Karpas-422 (cell line): ENCODE measurements around the gene DGKQ. TPM values are rescaled to one million over a fixed set of nuclear protein-coding genes. Genes with fewer than 3 reads are reported as not detected.

Experiments
- DNase-seq: peaks from one replicate; pipeline ENCODE4 v3.0.0-alpha.2; 2015
- H2AFZ ChIP-seq: fragments of 200-600 bp; sonication (generic); 2 replicates; pipeline ENCODE4 v1.6.1; 2014; ENCODE audit warnings: antibody characterized with exemption, low read length, mixed read lengths
- H3K27ac ChIP-seq: fragments of 200-600 bp; sonication (generic); 2 replicates; pipeline ENCODE4 v1.5.1; 2014; ENCODE audit warnings: mild to moderate bottlenecking, low read length, moderate library complexity
- H3K27me3 ChIP-seq: fragments of 200-600 bp; sonication (generic); 2 replicates; pipeline ENCODE4 v1.6.1; 2014; ENCODE audit warnings: low read length, mixed read lengths
- H3K36me3 ChIP-seq: fragments of 200-600 bp; sonication (generic); 2 replicates; pipeline ENCODE4 v1.6.1; 2014; ENCODE audit warnings: low read length, mixed read lengths; ENCODE audit not compliant: insufficient read depth
- H3K4me1 ChIP-seq: fragments of 200-600 bp; sonication (generic); 2 replicates; pipeline ENCODE4 v1.6.1; 2014; ENCODE audit warnings: mild to moderate bottlenecking, low read length, mixed read lengths
- H3K4me2 ChIP-seq: fragments of 200-600 bp; sonication (generic); 2 replicates; pipeline ENCODE4 v1.6.1; 2014; ENCODE audit warnings: low read length, low read depth, mild to moderate bottlenecking; ENCODE audit not compliant: poor library complexity, severe bottlenecking
- H3K4me3 ChIP-seq: fragments of 200-600 bp; sonication (generic); 2 replicates; pipeline ENCODE4 v1.5.1; 2014; ENCODE audit warnings: mild to moderate bottlenecking, antibody characterized with exemption, low read length, mixed read lengths
- H3K79me2 ChIP-seq: fragments of 200-600 bp; sonication (generic); 2 replicates; pipeline ENCODE4 v1.6.1; 2014; ENCODE audit warnings: mild to moderate bottlenecking, low read length, mixed read lengths
- H3K9ac ChIP-seq: fragments of 200-600 bp; sonication (generic); 2 replicates; pipeline ENCODE4 v1.6.0; 2014; ENCODE audit warnings: low read length
- H3K9me2 ChIP-seq: fragments of 200-600 bp; sonication (generic), shearing (Covaris generic); replicated peaks from 2 replicates; pipeline ENCODE4 v1.6.0; 2014; ENCODE audit warnings: mild to moderate bottlenecking, low read length, moderate library complexity; ENCODE audit not compliant: insufficient read depth
- H3K9me3 ChIP-seq: fragments of 300-700, 200-600 bp; sonication (generic); 2 replicates; pipeline ENCODE4 v1.6.1; 2014; ENCODE audit warnings: low read length, mixed read lengths
- H4K20me1 ChIP-seq: fragments of 200-600 bp; sonication (generic); 2 replicates; pipeline ENCODE4 v1.6.1; 2014; ENCODE audit warnings: mild to moderate bottlenecking, antibody characterized with exemption, low read length, low read depth; ENCODE audit not compliant: insufficient read depth
- total RNA-seq: library from RNA; depleted of rRNA; stranded (reverse); fragments of >200 nt; shearing (Covaris generic); gene quantifications from 2 replicates; pipeline ENCODE4 v1.2.3, GENCODE V29; 2014; ENCODE audit warnings: low replicate concordance

Gene DGKQ
- total RNA-seq, 1 experiment from 2014 or later = 5.8 TPM

DNA sequence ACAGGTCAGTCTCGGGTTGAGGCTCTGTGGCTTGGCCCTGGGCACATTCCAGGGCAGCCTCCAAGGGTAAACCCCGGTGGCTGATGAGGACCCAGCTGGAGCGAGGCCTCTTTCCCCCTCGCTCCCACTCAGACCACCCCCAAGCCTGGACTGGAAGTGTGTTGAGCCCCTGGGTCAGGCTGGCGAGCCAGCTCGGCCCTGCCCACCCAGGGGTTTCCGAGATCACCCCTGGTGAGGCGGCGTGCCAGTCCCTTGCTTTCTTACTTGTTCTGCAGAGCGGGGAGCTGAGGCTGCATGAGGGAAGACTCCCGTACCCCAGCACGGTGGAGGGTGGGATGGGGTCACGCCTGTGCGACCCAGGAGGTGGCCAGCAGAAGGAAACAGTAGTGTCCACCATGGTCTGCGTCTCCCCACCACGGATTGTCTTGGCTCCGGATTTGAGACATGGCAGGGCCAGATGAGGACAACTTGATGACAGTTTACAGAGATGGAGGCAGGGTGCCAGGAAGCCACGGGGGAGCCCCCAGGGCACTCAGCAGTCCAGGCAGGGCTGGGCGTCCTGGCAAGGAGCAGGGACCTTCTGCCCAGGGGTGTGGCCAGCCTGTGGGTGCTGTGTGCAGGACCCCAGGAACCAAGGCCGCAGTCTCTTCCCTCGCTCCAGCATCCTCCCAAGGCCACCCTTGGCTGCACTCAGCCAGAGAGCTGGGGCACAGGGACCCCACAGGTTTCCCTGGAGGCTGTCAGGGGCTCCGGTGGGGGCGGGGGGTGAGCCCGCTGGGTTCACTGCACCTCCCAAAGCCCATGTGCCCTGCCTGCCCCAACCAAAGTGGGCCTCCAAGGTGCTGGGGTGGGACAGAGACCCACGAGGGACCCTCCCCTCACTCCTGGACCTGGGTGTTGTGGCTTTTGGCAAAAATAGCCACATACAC lies 31.5 kb upstream of the DGKQ start:
- Histone ChIP-seq H3K4me1 (peaks cover 20% of the 10 kb centered on the region), H3K4me3 (no peak overlapping the region), H3K27ac (no peak overlapping the region), H4K20me1 (no peaks in the 10 kb centered on the region), H3K9ac (no peak overlapping the region), H3K27me3 (no peaks in the 10 kb centered on the region), H2AFZ (no peak overlapping the region), H3K4me2 (no peak overlapping the region), H3K36me3 (no peaks in the 10 kb centered on the region), H3K9me3 (no peaks in the 10 kb centered on the region), H3K79me2 (no peaks in the 10 kb centered on the region), H3K9me2 (no peaks in the 10 kb centered on the region)
- DNase-seq = no peak

DNA sequence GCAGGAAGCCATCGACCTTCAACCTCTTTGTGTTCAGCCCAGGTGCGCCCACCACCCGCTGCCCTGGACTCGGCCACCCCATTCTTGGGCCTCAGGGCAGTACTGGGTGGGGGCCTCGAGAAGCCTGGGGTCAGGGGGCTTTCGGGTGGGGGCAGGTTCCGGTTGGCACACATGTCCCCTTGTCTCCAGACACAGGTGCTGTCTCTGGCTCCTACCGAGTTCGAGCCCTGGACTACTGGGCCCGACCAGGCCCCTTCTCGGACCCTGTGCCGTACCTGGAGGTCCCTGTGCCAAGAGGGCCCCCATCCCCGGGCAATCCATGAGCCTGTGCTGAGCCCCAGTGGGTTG lies 30.7 kb upstream of the DGKQ start:
- H3K4me2 ChIP-seq = no peak overlapping the region
- no peak overlapping the region for H3K9ac ChIP-seq
- no peaks in the 10 kb centered on the region for H4K20me1 ChIP-seq
- H3K27me3 ChIP-seq = no peaks in the 10 kb centered on the region
- no peaks in the 10 kb centered on the region for H3K36me3 ChIP-seq
- H3K27ac ChIP-seq = no peak overlapping the region
- no peak overlapping the region for H2AFZ ChIP-seq
- H3K4me1 ChIP-seq = peaks cover 23% of the 10 kb centered on the region
- H3K79me2 ChIP-seq = no peaks in the 10 kb centered on the region
- no peaks in the 10 kb centered on the region for H3K9me3 ChIP-seq
- no peak overlapping the region for H3K4me3 ChIP-seq
- no peak for DNase-seq
- no peaks in the 10 kb centered on the region for H3K9me2 ChIP-seq

- H3K27me3 ChIP-seq = no peaks in the 10 kb centered on the region
- no peaks in the 10 kb centered on the region for H3K9me3 ChIP-seq
- H2AFZ ChIP-seq = no peak overlapping the region
- no peak overlapping the region for H3K4me3 ChIP-seq
- peaks cover 21% of the 10 kb centered on the region for H3K4me1 ChIP-seq
- no peak overlapping the region for H3K9ac ChIP-seq
- no peak for DNase-seq
- no peaks in the 10 kb centered on the region for H3K79me2 ChIP-seq
- H4K20me1 ChIP-seq = no peaks in the 10 kb centered on the region
- no peak overlapping the region for H3K4me2 ChIP-seq
- H3K36me3 ChIP-seq = no peaks in the 10 kb centered on the region
- no peaks in the 10 kb centered on the region for H3K9me2 ChIP-seq
- H3K27ac ChIP-seq = no peak overlapping the region
These were observed 30.1 kb upstream of the DGKQ start for GRCh38 chr4:1003271-1004070.

DNA sequence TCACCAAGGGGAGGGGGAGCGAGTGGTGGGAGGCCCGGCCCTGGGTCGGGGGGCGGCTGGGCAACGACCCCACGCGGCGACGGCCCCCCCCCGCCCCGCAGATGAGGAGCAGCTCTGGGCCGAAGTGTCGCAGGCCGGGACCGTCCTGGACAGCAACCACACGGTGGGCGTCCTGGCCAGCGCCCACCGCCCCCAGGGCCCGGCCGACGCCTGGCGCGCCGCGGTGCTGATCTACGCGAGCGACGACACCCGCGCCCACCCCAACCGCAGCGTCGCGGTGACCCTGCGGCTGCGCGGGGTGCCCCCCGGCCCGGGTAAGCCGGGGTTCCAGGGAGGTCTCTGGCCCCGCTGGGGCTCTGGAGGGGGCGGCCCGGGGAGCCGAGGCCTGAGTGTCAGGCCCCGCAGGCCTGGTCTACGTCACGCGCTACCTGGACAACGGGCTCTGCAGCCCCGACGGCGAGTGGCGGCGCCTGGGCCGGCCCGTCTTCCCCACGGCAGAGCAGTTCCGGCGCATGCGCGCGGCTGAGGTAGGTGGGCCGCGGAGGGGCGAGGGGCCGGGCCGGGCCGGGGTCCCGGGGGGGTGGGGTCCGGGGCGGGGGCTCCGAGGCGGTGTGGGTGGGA lies 29.4 kb upstream of the DGKQ start:
- H3K9me3 ChIP-seq = no peaks in the 10 kb centered on the region
- no peak overlapping the region for H2AFZ ChIP-seq
- H3K4me2 ChIP-seq = no peak overlapping the region
- H3K4me3 ChIP-seq = no peak overlapping the region
- H3K9ac ChIP-seq = no peak overlapping the region
- no peaks in the 10 kb centered on the region for H3K36me3 ChIP-seq
- no peaks in the 10 kb centered on the region for H3K27me3 ChIP-seq
- H3K27ac ChIP-seq = no peak overlapping the region
- no peaks in the 10 kb centered on the region for H3K79me2 ChIP-seq
- no peak for DNase-seq
- no peaks in the 10 kb centered on the region for H3K9me2 ChIP-seq
- 0 out of 2 replicates have a peak, but pooled peaks cover 5% of the 10 kb centered on the region for H4K20me1 ChIP-seq
- H3K4me1 ChIP-seq = peaks cover 25% of the 10 kb centered on the region

DNA sequence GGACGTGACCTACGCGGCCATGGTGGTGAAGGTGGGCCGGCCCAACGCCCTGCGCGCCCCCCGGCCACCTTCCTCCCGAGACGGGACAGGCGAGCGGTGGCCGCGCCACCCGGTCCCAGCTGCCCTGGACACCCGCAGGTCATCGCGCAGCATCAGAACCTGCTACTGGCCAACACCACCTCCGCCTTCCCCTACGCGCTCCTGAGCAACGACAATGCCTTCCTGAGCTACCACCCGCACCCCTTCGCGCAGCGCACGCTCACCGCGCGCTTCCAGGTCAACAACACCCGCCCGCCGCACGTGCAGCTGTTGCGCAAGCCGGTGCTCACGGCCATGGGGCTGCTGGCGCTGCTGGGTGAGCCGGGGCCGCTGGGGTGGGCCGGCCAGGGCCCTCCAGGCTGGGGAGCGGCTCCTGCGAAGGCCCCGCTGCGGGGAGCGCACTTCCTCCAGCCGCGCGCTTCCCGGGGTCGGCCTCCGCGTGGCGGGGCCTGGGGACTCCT lies 28.8 kb upstream of the DGKQ start:
- H3K27me3 ChIP-seq = no peaks in the 10 kb centered on the region
- H3K9ac ChIP-seq = no peak overlapping the region
- no peaks in the 10 kb centered on the region for H3K9me2 ChIP-seq
- H3K27ac ChIP-seq = no peak overlapping the region
- H2AFZ ChIP-seq = no peak overlapping the region
- no peaks in the 10 kb centered on the region for H3K79me2 ChIP-seq
- peaks cover 25% of the 10 kb centered on the region for H3K4me1 ChIP-seq
- no peaks in the 10 kb centered on the region for H3K9me3 ChIP-seq
- no peak overlapping the region for H3K4me3 ChIP-seq
- 0 out of 2 replicates have a peak, but pooled peaks cover 5% of the 10 kb centered on the region for H4K20me1 ChIP-seq
- no peak for DNase-seq
- no peak overlapping the region for H3K4me2 ChIP-seq
- H3K36me3 ChIP-seq = no peaks in the 10 kb centered on the region

DNA sequence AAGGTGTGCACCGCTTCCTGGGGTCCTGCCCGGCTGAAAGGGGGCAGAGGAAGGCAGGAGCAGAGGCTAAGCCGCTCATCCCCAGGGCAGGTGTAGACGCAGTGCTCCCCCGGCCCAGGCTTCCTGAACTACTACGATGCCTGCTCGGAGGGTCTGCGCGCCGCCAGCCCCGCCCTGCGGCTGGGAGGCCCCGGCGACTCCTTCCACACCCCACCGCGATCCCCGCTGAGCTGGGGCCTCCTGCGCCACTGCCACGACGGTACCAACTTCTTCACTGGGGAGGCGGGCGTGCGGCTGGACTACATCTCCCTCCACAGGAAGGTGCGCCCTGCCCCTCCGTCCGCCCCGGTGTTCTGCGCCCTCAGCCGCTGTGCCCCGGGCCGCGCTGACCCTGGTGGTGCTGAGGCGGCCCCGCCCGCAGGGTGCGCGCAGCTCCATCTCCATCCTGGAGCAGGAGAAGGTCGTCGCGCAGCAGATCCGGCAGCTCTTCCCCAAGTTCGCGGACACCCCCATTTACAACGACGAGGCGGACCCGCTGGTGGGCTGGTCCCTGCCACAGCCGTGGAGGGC lies 28.3 kb upstream of the DGKQ start:
- Histone ChIP-seq H3K4me3 (no peak overlapping the region), H2AFZ (no peak overlapping the region), H4K20me1 (0 out of 2 replicates have a peak, but pooled peaks cover 5% of the 10 kb centered on the region), H3K4me2 (no peak overlapping the region), H3K27me3 (no peaks in the 10 kb centered on the region), H3K4me1 (peaks cover 25% of the 10 kb centered on the region), H3K79me2 (no peaks in the 10 kb centered on the region), H3K9me3 (no peaks in the 10 kb centered on the region), H3K9ac (no peak overlapping the region), H3K27ac (no peak overlapping the region), H3K36me3 (no peaks in the 10 kb centered on the region), H3K9me2 (no peaks in the 10 kb centered on the region)
- DNase-seq = no peak

DNA sequence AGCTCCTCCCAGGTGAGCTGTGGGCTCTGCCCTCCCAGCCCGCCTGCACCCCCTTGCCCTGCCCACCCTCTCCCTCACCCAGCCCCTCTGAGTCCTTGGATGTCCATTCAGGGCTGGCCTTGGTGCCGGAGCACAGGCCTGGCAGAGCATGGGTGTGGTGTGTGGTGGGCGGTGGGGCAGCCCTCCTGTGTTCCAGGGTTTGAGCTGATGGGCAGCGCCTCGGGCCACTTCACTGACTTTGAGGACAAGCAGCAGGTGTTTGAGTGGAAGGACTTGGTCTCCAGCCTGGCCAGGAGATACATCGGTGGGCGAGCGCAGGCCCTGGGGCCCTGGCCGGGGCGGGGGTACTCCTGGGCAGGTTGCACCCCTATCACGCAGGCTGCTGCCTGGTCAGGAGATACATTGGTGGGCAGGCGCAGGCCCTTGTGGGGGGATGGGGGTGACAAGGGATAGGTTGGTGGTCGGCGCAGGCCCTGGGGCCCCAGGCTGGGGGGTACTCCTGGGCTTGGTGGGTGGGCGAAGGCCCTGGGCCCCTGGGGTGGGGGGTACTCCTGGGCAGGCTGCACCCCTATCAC lies 27.4 kb upstream of the DGKQ start:
- Histone ChIP-seq H3K9me3 (no peaks in the 10 kb centered on the region), H3K27ac (peak overlapping the region; percentile 88; the same call in 1 of the 2 replicates), H3K27me3 (no peaks in the 10 kb centered on the region), H2AFZ (no peak overlapping the region), H3K9me2 (no peaks in the 10 kb centered on the region), H3K4me3 (peak overlapping the region; percentile 40; the same call in 1 of the 2 replicates), H3K9ac (no peak overlapping the region), H3K4me2 (peak overlapping the region; percentile 61), H3K36me3 (no peaks in the 10 kb centered on the region), H3K79me2 (no peaks in the 10 kb centered on the region), H3K4me1 (peaks cover 25% of the 10 kb centered on the region), H4K20me1 (peaks cover 13% of the 10 kb centered on the region; the same call in 1 of the 2 replicates)
- DNase-seq = no peak
